ENCODE results near the gene TCAF1. TPM values are rescaled to one million over a fixed set of nuclear protein-coding genes. Genes with fewer than 3 reads are reported as not detected.
A peak's percentile ranks its signal among the peaks of the same experiment; 100 is the strongest.

Gene TCAF1
- total and polyA plus RNA-seq, 2 of the 4 experiments (the other 2 are of a cell fraction): 39.3 to 91.8 TPM

GRCh38 chr7:143934526-143935325 is 32.8 kb upstream of the TCAF1 start, which contains the start of gene OR2F2:
Gene OR2F2, plus strand, starts transcription at chr7:143935233. Its CDS starts 0 bp downstream, at chr7:143935233.
- Histone ChIP-seq H4K8ac (ENCODE audit: low read depth in 2 of 2, low read length in 2 of 2) (peak within 1 kb of the TSS; percentile 83 to 98), H3K23ac (ENCODE audit: low read depth, low read length) (peak within 1 kb of the TSS; percentile 78), H3K56ac (ENCODE audit: extremely low read depth, insufficient read depth, low read length) (peak within 1 kb of the TSS; percentile 48; the same call in 1 of the 2 replicates), H2AK5ac (ENCODE audit: low read depth, low read length) (peak within 1 kb of the TSS; percentile 67), H2BK15ac (ENCODE audit: low read depth, low read length) (peak within 1 kb of the TSS; percentile 97), H2AFZ (replicated peaks; ENCODE audit: low read length, poor library complexity) (no peak within 1 kb of the TSS), H3K27me3 (ENCODE audit: control insufficient read depth, insufficient read depth, low read length) (no peaks in the 10 kb centered on the region), H3K9ac (ENCODE audit: low read depth, low read length) (peak within 1 kb of the TSS; percentile 27; the same call in 1 of the 2 replicates), H2BK5ac (ENCODE audit: low read depth, low read length, poor library complexity, severe bottlenecking) (peak within 1 kb of the TSS; percentile 82), H4K20me1 (ENCODE audit: insufficient read depth, low read length) (no peaks in the 10 kb centered on the region), H3K4me3 (ENCODE audit: insufficient read depth, low read depth, low read length) (no peak within 1 kb of the TSS), H3K9me1 (ENCODE audit: insufficient read depth, low read length) (peaks cover 10% of the 10 kb centered on the region), H3K4me1 (ENCODE audit: control insufficient read depth, insufficient read depth, low read length) (peaks cover 21% of the 10 kb centered on the region), H3K4me2 (ENCODE audit: low read depth, low read length) (peak within 1 kb of the TSS; percentile 48), H3K9me3 (ENCODE audit: control insufficient read depth, insufficient read depth, low read length) (no peaks in the 10 kb centered on the region), H2AK9ac (replicated peaks; ENCODE audit: low read depth, low read length, poor library complexity) (no peak within 1 kb of the TSS), H3K79me1 (ENCODE audit: low read depth in 1 of 2, low read length in 2 of 2) (no peaks in the 10 kb centered on the region), H2BK20ac (ENCODE audit: low read depth, low read length) (peak within 1 kb of the TSS; percentile 88), H4K91ac (ENCODE audit: insufficient read depth, low read depth, low read length) (peak within 1 kb of the TSS; percentile 93), H4K5ac (ENCODE audit: low read depth, low read length) (peak within 1 kb of the TSS; percentile 97), H2BK120ac (ENCODE audit: low read depth, low read length) (peak within 1 kb of the TSS; percentile 89), H3K14ac (replicated peaks; ENCODE audit: low read depth, low read length) (peak within 1 kb of the TSS; percentile 63), H3K4ac (ENCODE audit: low read depth, low read length) (peak within 1 kb of the TSS; percentile 80), H3K18ac (ENCODE audit: low read depth, low read length) (peak within 1 kb of the TSS; percentile 97), H3K36me3 (ENCODE audit: control insufficient read depth, insufficient read depth, low read length) (no peaks in the 10 kb centered on the region), H3K27ac (ENCODE audit: insufficient read depth, low read length) (peak within 1 kb of the TSS; percentile 86)
- in situ Hi-C loops (cut with MboI; ENCODE audit: low sequenced_read_pairs): no loop called here
- WGBS, 2 experiments (ENCODE audit: extremely low coverage in 2 of 2, insufficient read length in 1 of 2): no CpG with 5 or more reads among the region's 3 CpGs
- ATAC-seq (ENCODE audit: low read depth) (peak; percentile 86), DNase-seq (peak; percentile 84)
- BruUV-seq (replicated peaks): no TSS peak
- dilution Hi-C loops (cut with HindIII; ENCODE audit: low sequenced_read_pairs, unreplicated experiment): no loop called here
- ChIA-PET POLR2A (ENCODE audit: unreplicated experiment) (no interaction called here), CTCF (interaction anchor here (0.5 to 1.0 kb wide), 3 partner anchors 15 to 196 kb away, joined by 3 to 4 read pairs (median 3); no protein-coding TSS in a partner anchor)
- intact Hi-C loops (cut with micrococcal nuclease): loop anchor here (5.0 kb wide), 2 partner anchors 32 to 43 kb away; partner anchors contain the start of gene TCAF1
- TF ChIP-seq POLR2A (IDR thresholded peaks at IDR 0.05; ENCODE audit: low read depth, low read length): no peak
- no peak for TF ChIP-seq RFX5 (IDR thresholded peaks at IDR 0.05; ENCODE audit: low read depth, low read length)
- no peak for TF ChIP-seq CHD1 (IDR thresholded peaks at IDR 0.05; ENCODE audit: low read depth, low read length)
- TF ChIP-seq FOS (IDR thresholded peaks at IDR 0.05; ENCODE audit: low read depth, low read length): no peak
- peak; percentile 100 for TF ChIP-seq MAFK (IDR thresholded peaks at IDR 0.05; ENCODE audit: low read depth, low read length)
